ENCODE results near the gene GSN.
A peak's percentile ranks its signal among the peaks of the same experiment; 100 is the strongest.

GSN gene

GRCh38 chr9:121336665-121337064 is 68.7 kb downstream of the GSN start:
- Histone ChIP-seq H3K4me3 (replicated peaks; ENCODE audit: low read depth, low read length) (no peak overlapping the region), H3K27me3 (replicated peaks; ENCODE audit: control insufficient read depth, insufficient read depth, low read length) (no peaks in the 10 kb centered on the region), H3K36me3 (ENCODE audit: control insufficient read depth, insufficient read depth, low read length) (no peaks in the 10 kb centered on the region)
- no peak for DNase-seq (ENCODE audit: extremely low read depth, insufficient read length)
- no peak for TF ChIP-seq CTCF (IDR thresholded peaks at IDR 0.05; ENCODE audit: insufficient read depth, low read length, poor library complexity, severe bottlenecking)

- TF ChIP-seq CTCF (IDR thresholded peaks at IDR 0.05; ENCODE audit: insufficient read depth, low read length, poor library complexity, severe bottlenecking): no peak
- H3K36me3 ChIP-seq (ENCODE audit: control insufficient read depth, insufficient read depth, low read length): no peaks in the 10 kb centered on the region
Observed at GRCh38 chr9:121339437-121339836, 71.5 kb downstream of the GSN start.

DNA sequence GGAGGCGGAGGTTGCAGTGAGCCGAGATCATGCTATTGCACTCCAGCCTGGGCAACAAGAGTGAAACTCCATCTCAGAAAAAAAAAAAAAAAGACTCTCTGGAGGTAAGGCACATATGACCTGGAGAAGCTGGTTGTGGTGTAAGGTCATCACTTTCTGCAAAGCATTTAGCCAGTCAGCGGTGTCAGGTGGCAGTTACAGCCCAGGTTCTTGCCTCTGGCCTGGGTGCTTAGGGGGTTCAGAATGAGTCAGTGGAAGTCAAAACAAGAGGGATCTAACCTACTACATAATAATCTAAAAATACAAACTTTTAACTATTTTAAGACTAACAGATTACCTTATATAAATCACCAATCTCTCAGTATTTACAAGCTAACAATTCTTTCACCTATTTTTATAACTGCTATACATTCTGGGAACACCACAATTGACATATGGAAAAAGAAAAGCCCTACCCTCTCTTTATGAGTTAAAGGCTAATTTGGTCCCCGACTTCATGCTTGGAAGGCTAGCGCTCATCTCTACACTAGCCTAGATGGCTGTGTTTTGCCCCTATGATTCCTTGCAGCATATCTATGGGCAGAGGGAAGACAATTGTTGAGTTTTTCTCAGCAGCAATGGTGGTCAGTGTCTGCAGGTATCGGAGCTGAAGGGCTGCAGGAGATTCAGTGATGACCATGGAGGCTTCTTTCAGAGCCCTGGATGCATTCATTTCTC is 72.9 kb downstream of the GSN start:
- DNase-seq (ENCODE audit: extremely low read depth, insufficient read length): peak; percentile 63
- H3K4me3 ChIP-seq (replicated peaks; ENCODE audit: low read depth, low read length): no peak overlapping the region

More at GRCh38 chr9:121339437-121339836, 71.5 kb downstream of the GSN start:
- H3K4me3 ChIP-seq (replicated peaks; ENCODE audit: low read depth, low read length): no peak overlapping the region
- no peak for DNase-seq (ENCODE audit: extremely low read depth, insufficient read length)
- no peaks in the 10 kb centered on the region for H3K27me3 ChIP-seq (replicated peaks; ENCODE audit: control insufficient read depth, insufficient read depth, low read length)

DNA sequence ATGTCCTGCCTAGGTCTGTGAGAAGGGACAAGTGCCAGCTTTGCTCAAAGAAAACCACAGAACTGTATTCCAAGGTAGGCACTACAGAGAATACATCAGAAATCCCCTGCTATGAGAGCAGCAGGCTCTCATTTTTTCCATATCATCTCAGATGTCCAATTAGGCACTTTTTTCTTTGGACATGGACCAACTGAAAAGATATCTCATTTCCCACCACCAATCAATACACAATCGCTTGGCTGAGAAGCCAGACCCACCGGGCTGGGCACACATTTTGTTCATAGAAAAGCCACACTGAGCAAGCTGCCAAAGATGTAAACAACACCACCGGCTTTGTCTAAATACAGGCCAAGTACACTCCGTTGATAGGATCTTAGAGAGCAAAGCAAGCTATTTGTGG is 76.2 kb downstream of the GSN start:
- Histone ChIP-seq H3K4me3 (replicated peaks; ENCODE audit: low read depth, low read length) (no peak overlapping the region), H3K27me3 (replicated peaks; ENCODE audit: control insufficient read depth, insufficient read depth, low read length) (no peaks in the 10 kb centered on the region), H3K36me3 (ENCODE audit: control insufficient read depth, insufficient read depth, low read length) (no peaks in the 10 kb centered on the region)
- DNase-seq (ENCODE audit: extremely low read depth, insufficient read length): no peak
- no peak for TF ChIP-seq CTCF (IDR thresholded peaks at IDR 0.05; ENCODE audit: insufficient read depth, low read length, poor library complexity, severe bottlenecking)

More for the DNA sequence above, 72.9 kb downstream of the GSN start:
- no peaks in the 10 kb centered on the region for H3K27me3 ChIP-seq (replicated peaks; ENCODE audit: control insufficient read depth, insufficient read depth, low read length)
- TF ChIP-seq CTCF (IDR thresholded peaks at IDR 0.05; ENCODE audit: insufficient read depth, low read length, poor library complexity, severe bottlenecking): no peak
- no peaks in the 10 kb centered on the region for H3K36me3 ChIP-seq (ENCODE audit: control insufficient read depth, insufficient read depth, low read length)

DNA sequence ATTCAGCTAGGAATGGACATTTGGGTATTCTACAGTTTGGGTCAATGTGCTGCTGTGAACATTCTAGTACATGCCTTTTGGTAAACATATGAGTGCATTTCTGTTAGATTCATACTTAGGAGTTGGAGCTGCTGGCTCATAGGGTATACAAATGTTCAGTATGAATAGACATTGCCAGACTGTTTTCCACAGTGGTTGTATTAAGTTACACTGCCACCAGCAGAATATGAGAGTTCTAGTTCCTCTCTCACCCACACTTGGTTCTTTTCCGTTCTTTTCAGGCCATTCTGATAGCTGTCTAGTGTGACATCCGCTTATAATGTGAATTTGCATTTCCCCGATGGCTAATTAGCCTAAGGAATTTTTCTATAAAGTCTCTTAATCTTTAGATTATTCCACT is 77.1 kb downstream of the GSN start:
- Histone ChIP-seq H3K4me3 (replicated peaks; ENCODE audit: low read depth, low read length) (no peak overlapping the region), H3K36me3 (ENCODE audit: control insufficient read depth, insufficient read depth, low read length) (no peaks in the 10 kb centered on the region), H3K27me3 (replicated peaks; ENCODE audit: control insufficient read depth, insufficient read depth, low read length) (no peaks in the 10 kb centered on the region)
- no peak for DNase-seq (ENCODE audit: extremely low read depth, insufficient read length)
- TF ChIP-seq CTCF (IDR thresholded peaks at IDR 0.05; ENCODE audit: insufficient read depth, low read length, poor library complexity, severe bottlenecking): no peak

DNA sequence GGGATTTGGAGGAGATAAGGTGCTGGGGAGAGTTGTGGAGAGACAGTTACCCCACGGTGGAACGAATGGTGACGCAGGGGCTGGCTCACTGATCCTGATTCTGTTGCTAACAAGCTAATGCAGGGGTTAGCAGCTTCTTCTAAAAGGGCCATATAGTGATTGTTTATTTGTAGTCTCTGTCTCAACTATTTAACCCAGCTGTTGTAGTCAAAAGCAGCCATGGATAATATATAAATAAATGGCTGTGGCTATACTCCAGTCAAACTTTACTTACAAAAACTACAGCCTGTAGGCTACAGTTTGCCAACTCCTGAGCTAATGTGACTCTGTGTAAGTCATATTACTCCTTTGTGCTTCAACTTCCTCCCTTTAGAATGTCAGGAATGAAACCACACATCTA is 80.3 kb downstream of the GSN start:
- no peak overlapping the region for H3K4me3 ChIP-seq (replicated peaks; ENCODE audit: low read depth, low read length)
- no peaks in the 10 kb centered on the region for H3K36me3 ChIP-seq (ENCODE audit: control insufficient read depth, insufficient read depth, low read length)
- no peak for DNase-seq (ENCODE audit: extremely low read depth, insufficient read length)

More for the DNA sequence above, 80.3 kb downstream of the GSN start:
- no peak for TF ChIP-seq CTCF (IDR thresholded peaks at IDR 0.05; ENCODE audit: insufficient read depth, low read length, poor library complexity, severe bottlenecking)
- no peaks in the 10 kb centered on the region for H3K27me3 ChIP-seq (replicated peaks; ENCODE audit: control insufficient read depth, insufficient read depth, low read length)
